Measurements from ENCODE around the gene CELSR1.

Gene CELSR1

DNA sequence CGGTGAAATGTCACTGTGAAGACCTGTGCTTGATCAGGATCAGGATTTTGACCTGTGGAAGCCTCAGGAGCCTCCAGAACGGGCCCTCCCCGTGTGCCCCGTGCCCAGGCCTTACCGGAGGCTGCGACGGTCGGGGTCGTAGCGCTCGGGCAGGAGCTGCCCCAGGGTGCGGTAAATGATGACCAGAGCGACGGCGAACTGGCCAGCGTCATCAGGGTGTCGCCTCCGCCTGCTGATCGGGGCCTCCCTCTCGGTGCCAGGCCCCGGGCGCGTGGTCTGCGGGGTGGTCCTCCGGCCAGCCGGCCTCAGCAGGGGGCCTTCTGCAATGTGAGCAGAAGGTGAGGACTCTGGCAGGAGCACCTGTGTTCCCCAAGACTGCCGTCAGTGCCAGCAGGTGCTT is 155.7 kb downstream of the CELSR1 start:
- Histone ChIP-seq H3K4me1 (ENCODE audit: control insufficient read depth in 1 of 2, insufficient read depth in 1 of 2, low read depth in 1 of 2, low read length in 1 of 2) (no peaks in the 10 kb centered on the region), H3K27ac (no peak overlapping the region), H3K4me3 (ENCODE audit: low read depth in 1 of 2, low read length in 1 of 2) (no peak overlapping the region), H3K27me3 (no peaks in the 10 kb centered on the region), H3K36me3 (no peaks in the 10 kb centered on the region), H3K9me3 (no peaks in the 10 kb centered on the region)
- TF ChIP-seq, protein P1, sequence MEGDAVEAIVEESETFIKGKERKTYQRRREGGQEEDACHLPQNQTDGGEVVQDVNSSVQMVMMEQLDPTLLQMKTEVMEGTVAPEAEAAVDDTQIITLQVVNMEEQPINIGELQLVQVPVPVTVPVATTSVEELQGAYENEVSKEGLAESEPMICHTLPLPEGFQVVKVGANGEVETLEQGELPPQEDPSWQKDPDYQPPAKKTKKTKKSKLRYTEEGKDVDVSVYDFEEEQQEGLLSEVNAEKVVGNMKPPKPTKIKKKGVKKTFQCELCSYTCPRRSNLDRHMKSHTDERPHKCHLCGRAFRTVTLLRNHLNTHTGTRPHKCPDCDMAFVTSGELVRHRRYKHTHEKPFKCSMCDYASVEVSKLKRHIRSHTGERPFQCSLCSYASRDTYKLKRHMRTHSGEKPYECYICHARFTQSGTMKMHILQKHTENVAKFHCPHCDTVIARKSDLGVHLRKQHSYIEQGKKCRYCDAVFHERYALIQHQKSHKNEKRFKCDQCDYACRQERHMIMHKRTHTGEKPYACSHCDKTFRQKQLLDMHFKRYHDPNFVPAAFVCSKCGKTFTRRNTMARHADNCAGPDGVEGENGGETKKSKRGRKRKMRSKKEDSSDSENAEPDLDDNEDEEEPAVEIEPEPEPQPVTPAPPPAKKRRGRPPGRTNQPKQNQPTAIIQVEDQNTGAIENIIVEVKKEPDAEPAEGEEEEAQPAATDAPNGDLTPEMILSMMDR (IDR thresholded peaks at IDR 0.05) = no peak

DNA sequence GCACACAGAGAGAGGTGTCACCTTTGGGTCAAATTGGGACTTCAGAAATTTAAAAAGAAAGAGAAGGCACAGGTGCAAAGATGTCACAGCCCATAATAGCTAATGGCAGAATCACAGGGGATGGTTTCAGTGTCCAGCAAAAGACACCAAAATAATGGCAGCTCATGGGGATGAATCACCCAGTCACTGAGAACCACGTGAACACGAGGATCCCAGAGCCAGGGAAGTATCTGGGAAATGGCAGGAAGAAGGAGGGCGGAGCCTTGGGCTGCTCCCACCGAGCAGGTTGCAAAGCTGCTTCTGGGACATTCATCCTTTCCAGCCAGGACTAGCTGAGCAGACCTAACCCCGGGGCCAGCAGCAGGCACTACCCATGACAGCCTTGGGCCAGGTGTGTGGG is 156.3 kb downstream of the CELSR1 start:
- TF ChIP-seq, protein P1 (IDR thresholded peaks at IDR 0.05) = no peak
- Histone ChIP-seq H3K36me3 (no peaks in the 10 kb centered on the region), H3K27ac (no peak overlapping the region)

DNA sequence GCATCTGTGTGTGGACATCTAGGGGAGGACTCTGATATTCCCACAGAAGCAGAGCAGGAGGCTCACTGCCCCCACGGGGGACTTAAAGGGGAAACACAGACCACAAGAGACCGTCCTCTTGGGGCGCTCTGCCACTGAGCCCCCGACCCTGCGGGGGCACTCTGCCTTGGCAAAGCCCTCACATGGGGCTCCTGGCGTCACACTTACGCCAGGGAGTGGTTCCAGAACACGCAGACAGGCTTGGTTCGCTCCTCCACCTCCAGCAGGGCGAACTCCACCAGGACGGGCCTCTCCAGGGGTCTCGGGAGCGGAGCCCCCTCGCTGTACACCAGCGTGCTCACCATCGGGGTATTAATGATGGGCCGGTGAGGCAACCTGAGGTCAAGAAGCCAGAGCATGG is 156.8 kb downstream of the CELSR1 start:
- TF ChIP-seq, protein P1 (IDR thresholded peaks at IDR 0.05) = no peak

More for the DNA sequence above, 156.3 kb downstream of the CELSR1 start:
- H3K9me3 ChIP-seq = no peaks in the 10 kb centered on the region
- H3K4me3 ChIP-seq (ENCODE audit: low read depth in 1 of 2, low read length in 1 of 2) = no peak overlapping the region
- no peaks in the 10 kb centered on the region for H3K27me3 ChIP-seq
- no peaks in the 10 kb centered on the region for H3K4me1 ChIP-seq (ENCODE audit: control insufficient read depth in 1 of 2, insufficient read depth in 1 of 2, low read depth in 1 of 2, low read length in 1 of 2)

DNA sequence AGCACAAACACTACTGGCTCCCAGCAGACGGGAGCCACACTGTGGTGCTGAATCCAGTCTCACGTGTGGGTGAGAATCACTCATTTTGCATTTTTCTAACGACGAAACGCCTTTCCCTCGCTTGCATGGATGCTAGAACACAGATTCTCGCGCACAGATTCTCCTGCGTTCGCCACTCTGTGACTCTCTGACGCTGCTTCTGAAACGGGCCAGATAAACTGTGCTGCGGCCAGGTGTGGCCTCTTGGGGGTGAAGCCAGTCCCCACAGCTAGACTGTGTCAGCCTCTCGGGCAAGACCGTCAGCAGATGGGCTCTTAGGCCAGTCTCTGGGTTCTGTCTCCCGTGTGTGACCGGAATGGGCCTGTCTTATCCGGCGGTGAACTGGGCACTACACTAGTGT is 157.4 kb downstream of the CELSR1 start:
- TF ChIP-seq, protein P1 (IDR thresholded peaks at IDR 0.05) = no peak
- no peaks in the 10 kb centered on the region for H3K4me1 ChIP-seq (ENCODE audit: control insufficient read depth in 1 of 2, insufficient read depth in 1 of 2, low read depth in 1 of 2, low read length in 1 of 2)
- no peak overlapping the region for H3K4me3 ChIP-seq (ENCODE audit: low read depth in 1 of 2, low read length in 1 of 2)
- H3K9me3 ChIP-seq = no peaks in the 10 kb centered on the region
- no peaks in the 10 kb centered on the region for H3K36me3 ChIP-seq
- H3K27ac ChIP-seq = no peak overlapping the region
- peaks cover 1% of the 10 kb centered on the region for H3K27me3 ChIP-seq

More for the DNA sequence above, 156.8 kb downstream of the CELSR1 start:
- H3K4me1 ChIP-seq (ENCODE audit: control insufficient read depth in 1 of 2, insufficient read depth in 1 of 2, low read depth in 1 of 2, low read length in 1 of 2) = no peaks in the 10 kb centered on the region
- no peaks in the 10 kb centered on the region for H3K27me3 ChIP-seq
- no peak overlapping the region for H3K27ac ChIP-seq
- no peaks in the 10 kb centered on the region for H3K36me3 ChIP-seq
- H3K9me3 ChIP-seq = no peaks in the 10 kb centered on the region
- no peak overlapping the region for H3K4me3 ChIP-seq (ENCODE audit: low read depth in 1 of 2, low read length in 1 of 2)

DNA sequence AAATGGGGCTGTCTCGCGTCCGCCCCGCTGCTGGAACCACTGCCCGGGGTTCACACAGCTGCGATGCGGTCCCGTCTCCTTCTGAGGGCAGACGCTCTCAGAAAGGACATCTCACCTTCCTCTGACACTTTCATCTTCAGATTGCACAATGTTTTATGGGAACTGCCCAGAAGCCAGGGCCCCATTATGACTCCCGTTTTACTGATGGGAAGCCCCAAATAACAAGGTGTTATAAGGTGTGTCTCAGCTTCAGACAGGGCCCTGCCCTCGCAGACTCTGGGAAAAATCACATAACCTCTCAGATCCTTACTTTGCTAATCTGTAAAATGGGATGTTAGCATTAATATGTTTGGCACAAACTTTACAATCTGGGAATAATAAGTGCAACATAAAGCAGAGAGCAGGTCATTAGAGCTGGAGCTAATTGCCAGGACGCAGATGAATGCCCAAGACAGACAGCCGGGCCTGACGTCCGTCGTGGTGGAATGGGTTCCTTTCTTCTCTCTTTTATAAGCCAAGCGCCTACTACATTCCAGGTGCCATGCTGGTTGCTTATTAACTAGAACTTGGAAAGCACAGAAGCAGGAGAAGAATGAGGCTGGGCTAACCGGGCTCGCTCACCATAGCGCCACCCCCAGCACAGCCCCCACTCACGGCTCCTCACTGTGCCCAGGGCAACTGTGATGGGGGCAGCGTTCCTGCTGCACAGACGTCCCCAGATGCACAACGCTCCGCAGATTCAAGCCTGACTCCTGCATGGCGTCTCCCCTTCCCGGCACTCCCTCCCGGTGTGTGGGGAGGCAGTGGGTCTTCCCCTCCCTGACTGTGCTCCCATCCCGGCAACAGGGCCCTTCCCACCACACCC is 158.1 kb downstream of the CELSR1 start:
- Histone ChIP-seq H3K27me3 (peaks cover 9% of the 10 kb centered on the region), H3K27ac (no peak overlapping the region), H3K9me3 (no peaks in the 10 kb centered on the region), H3K4me3 (ENCODE audit: low read depth in 1 of 2, low read length in 1 of 2) (no peak overlapping the region), H3K36me3 (no peaks in the 10 kb centered on the region), H3K4me1 (ENCODE audit: control insufficient read depth in 1 of 2, insufficient read depth in 1 of 2, low read depth in 1 of 2, low read length in 1 of 2) (no peaks in the 10 kb centered on the region)
- TF ChIP-seq, protein P1 (IDR thresholded peaks at IDR 0.05) = no peak
